Neuronal stem cell (in vitro differentiated cells): ENCODE measurements around the gene SLC6A3.

Experiments
- DNase-seq: peaks from one replicate; pipeline ENCODE4 v3.0.0-alpha.2; 2013; ENCODE audit warnings: low spot score
- H2AFZ ChIP-seq: one replicate; pipeline ENCODE4 v1.6.1; 2013; ENCODE audit warnings: mild to moderate bottlenecking, low read length, inconsistent platforms
- H2AK5ac ChIP-seq: 2 replicates; pipeline ENCODE4 v1.6.1; 2013; ENCODE audit warnings: low read depth, mild to moderate bottlenecking, inconsistent platforms, low read length, moderate library complexity, mixed read lengths
- H2BK120ac ChIP-seq: 2 replicates; pipeline ENCODE4 v1.6.1; 2013; ENCODE audit warnings: low read depth, mild to moderate bottlenecking, inconsistent platforms, low read length, moderate library complexity, mixed read lengths
- H2BK12ac ChIP-seq: one replicate; pipeline ENCODE4 v1.6.1; 2013; ENCODE audit warnings: low read length, inconsistent platforms
- H2BK15ac ChIP-seq: 2 replicates; pipeline ENCODE4 v1.6.1; 2013; ENCODE audit warnings: mild to moderate bottlenecking, low read length, inconsistent platforms, mixed read lengths
- H2BK5ac ChIP-seq: one replicate; pipeline ENCODE4 v1.6.1; 2013; ENCODE audit warnings: inconsistent platforms, mild to moderate bottlenecking, low read length, moderate library complexity
- H3K14ac ChIP-seq: one replicate; pipeline ENCODE4 v1.6.1; 2013; ENCODE audit warnings: low read length, inconsistent platforms
- H3K18ac ChIP-seq: 2 replicates; pipeline ENCODE4 v1.6.1; 2013; ENCODE audit warnings: low read length, inconsistent platforms
- H3K23ac ChIP-seq: 2 replicates; pipeline ENCODE4 v1.6.1; 2013; ENCODE audit warnings: low read depth, mild to moderate bottlenecking, mixed read lengths, low read length, inconsistent platforms; ENCODE audit not compliant: poor library complexity
- H3K27ac ChIP-seq: replicated peaks from 3 replicates; pipeline ENCODE4 v1.5.1; 2013; ENCODE audit warnings: low read length, inconsistent platforms
- H3K27me3 ChIP-seq, 3 experiments: 2 replicates each; pipeline ENCODE4 v1.6.1; 2013; ENCODE audit warnings: low read length in 3 of 3, mild to moderate bottlenecking in 2 of 3, inconsistent platforms in 1 of 3, low read depth in 1 of 3, mixed read lengths in 1 of 3, moderate library complexity in 1 of 3; ENCODE audit not compliant: control insufficient read depth in 3 of 3, insufficient read depth in 3 of 3
- H3K36me3 ChIP-seq, 2 donors: replicated peaks in 1 of 2; 2 replicates each; pipeline ENCODE4 v1.6.1; 2013; ENCODE audit warnings: low read length in 2 of 2; ENCODE audit not compliant: control insufficient read depth in 2 of 2, insufficient read depth in 2 of 2
- H3K4ac ChIP-seq: 2 replicates; pipeline ENCODE4 v1.6.1; 2013; ENCODE audit warnings: inconsistent platforms, mild to moderate bottlenecking, low read length, moderate library complexity
- H3K4me1 ChIP-seq, 2 donors: 1 replicate in 1 of 2; 2 replicates in 1 of 2; pipeline ENCODE4 v1.6.1; 2013; ENCODE audit warnings: low read length in 2 of 2, low read depth in 1 of 2; ENCODE audit not compliant: control insufficient read depth in 2 of 2, insufficient read depth in 1 of 2
- H3K4me2 ChIP-seq: one replicate; pipeline ENCODE4 v1.6.1; 2013; ENCODE audit warnings: mild to moderate bottlenecking, low read length, inconsistent platforms; ENCODE audit not compliant: insufficient read depth, poor library complexity, severe bottlenecking
- H3K4me3 ChIP-seq, 2 donors: 2 replicates each; pipeline ENCODE4 v1.5.1; 2013; ENCODE audit warnings: low read length in 2 of 2, mild to moderate bottlenecking in 2 of 2, inconsistent platforms in 1 of 2, moderate library complexity in 1 of 2
- H3K79me1 ChIP-seq: one replicate; pipeline ENCODE4 v1.6.1; 2013; ENCODE audit warnings: low read depth, mild to moderate bottlenecking, inconsistent platforms, low read length, moderate library complexity
- H3K9ac ChIP-seq: one replicate; pipeline ENCODE4 v1.6.1; 2013; ENCODE audit warnings: mild to moderate bottlenecking, low read depth, low read length, inconsistent platforms; ENCODE audit not compliant: poor library complexity
- H3K9me3 ChIP-seq, 2 donors: replicated peaks in 1 of 2; 2 replicates each; pipeline versions ENCODE3 to v1.6.1; 2013; ENCODE audit warnings: low read length in 2 of 2, mild to moderate bottlenecking in 2 of 2, inconsistent platforms in 1 of 2, low read depth in 1 of 2, mixed read lengths in 1 of 2, moderate library complexity in 1 of 2; ENCODE audit not compliant: control insufficient read depth in 2 of 2, insufficient read depth in 1 of 2
- H4K8ac ChIP-seq: one replicate; pipeline ENCODE4 v1.6.1; 2013; ENCODE audit warnings: low read depth, mild to moderate bottlenecking, inconsistent platforms, low read length, moderate library complexity
- H4K91ac ChIP-seq: one replicate; pipeline ENCODE4 v1.6.1; 2013; ENCODE audit warnings: low read length, low read depth, mild to moderate bottlenecking, inconsistent platforms; ENCODE audit not compliant: poor library complexity
- WGBS, 2 donors: extraction: QIAGEN DNeasy Blood & Tissue Kit; methylation state at CpG; one replicate each; pipeline ENCODE4 v1.1.7; 2013; ENCODE audit warnings: missing lambda C conversion rate in 2 of 2, mixed read lengths in 1 of 2; ENCODE audit not compliant: insufficient read length in 2 of 2, insufficient replicate concordance in 1 of 2; ENCODE audit errors: extremely low coverage in 2 of 2; 5-methylcytosine and 5-hydroxymethylcytosine counted together

Gene SLC6A3

GRCh38 chr5:1420211-1421195, 24.7 kb downstream of the SLC6A3 start:
- Histone ChIP-seq H2BK12ac (no peak overlapping the region), H2AFZ (no peak overlapping the region), H2AK5ac (peak overlapping the region; percentile 81), H3K14ac (peak overlapping the region; percentile 44), H3K9ac (peak overlapping the region; percentile 16), H3K18ac (peak overlapping the region; percentile 83), H4K8ac (no peak overlapping the region), H3K4me2 (no peak overlapping the region), H4K91ac (no peak overlapping the region), H2BK120ac (no peak overlapping the region), H3K27ac (no peak overlapping the region), H2BK5ac (no peak overlapping the region), H3K9me3 (peaks cover 0 to 6% of the 10 kb centered on the region in 2 donors), H3K27me3 (peaks cover 0 to 5% (median 0%) of the 10 kb centered on the region in 3 experiments), H3K4ac (no peak overlapping the region), H2BK15ac (no peak overlapping the region), H3K23ac (no peak overlapping the region), H3K79me1 (no peaks in the 10 kb centered on the region), H3K4me1 (no peaks in the 10 kb centered on the region), H3K36me3 (no peaks in the 10 kb centered on the region), H3K4me3 (peak overlapping the region in 1 of 2 donors; percentile 15)
- DNase-seq, result no peak
- no CpG with 5 or more reads among the region's 23 CpGs for WGBS, 2 donors

- Histone ChIP-seq H3K9ac (no peak overlapping the region), H3K79me1 (no peaks in the 10 kb centered on the region), H2AFZ (no peak overlapping the region), H3K18ac (no peak overlapping the region), H3K4me1 (no peaks in the 10 kb centered on the region), H2BK120ac (no peak overlapping the region), H2BK5ac (no peak overlapping the region), H3K23ac (no peak overlapping the region), H3K14ac (no peak overlapping the region), H3K27me3 (peaks cover 0 to 8% (median 0%) of the 10 kb centered on the region in 3 experiments), H3K9me3 (peaks cover 0 to 6% of the 10 kb centered on the region in 2 donors), H3K4me3 (no peak overlapping the region), H3K4me2 (no peak overlapping the region), H3K4ac (no peak overlapping the region), H2AK5ac (no peak overlapping the region), H4K8ac (no peak overlapping the region), H3K36me3 (no peaks in the 10 kb centered on the region), H2BK12ac (no peak overlapping the region), H3K27ac (no peak overlapping the region), H4K91ac (no peak overlapping the region), H2BK15ac (no peak overlapping the region)
- no peak for DNase-seq
- no CpG with 5 or more reads among the region's 11 CpGs for WGBS, 2 donors
Observed at GRCh38 chr5:1419476-1420210, 25.6 kb downstream of the SLC6A3 start.

- H3K9me3 ChIP-seq, result peaks cover 0 to 4% of the 10 kb centered on the region in 2 donors
- H3K4me2 ChIP-seq, result no peak overlapping the region
- H4K91ac ChIP-seq, result no peak overlapping the region
- H3K27ac ChIP-seq, result no peak overlapping the region
- no peak for DNase-seq
- H3K36me3 ChIP-seq, result no peaks in the 10 kb centered on the region
- H3K4ac ChIP-seq, result no peak overlapping the region
- H3K27me3 ChIP-seq, result peaks cover 0 to 6% (median 0%) of the 10 kb centered on the region in 3 experiments
- H4K8ac ChIP-seq, result peak overlapping the region; percentile 6
- H2BK120ac ChIP-seq, result no peak overlapping the region
- H3K18ac ChIP-seq, result no peak overlapping the region
- H3K9ac ChIP-seq, result no peak overlapping the region
- no peak overlapping the region for H2AK5ac ChIP-seq
- no peak overlapping the region for H2BK15ac ChIP-seq
- no peaks in the 10 kb centered on the region for H3K79me1 ChIP-seq
- no peaks in the 10 kb centered on the region for H3K4me1 ChIP-seq
- H3K4me3 ChIP-seq, result peak overlapping the region in 1 of 2 donors; percentile 30
- H2BK12ac ChIP-seq, result no peak overlapping the region
- no peak overlapping the region for H2AFZ ChIP-seq
- no peak overlapping the region for H2BK5ac ChIP-seq
- no peak overlapping the region for H3K23ac ChIP-seq
- H3K14ac ChIP-seq, result no peak overlapping the region
Observed at GRCh38 chr5:1418921-1419280, 26.3 kb downstream of the SLC6A3 start.
